ENCODE results near the gene SRRM4. TPM values are rescaled to one million over a fixed set of nuclear protein-coding genes. Genes with fewer than 3 reads are reported as not detected.

SRRM4 gene
- polyA plus RNA-seq, 3 donors: not detected

DNA sequence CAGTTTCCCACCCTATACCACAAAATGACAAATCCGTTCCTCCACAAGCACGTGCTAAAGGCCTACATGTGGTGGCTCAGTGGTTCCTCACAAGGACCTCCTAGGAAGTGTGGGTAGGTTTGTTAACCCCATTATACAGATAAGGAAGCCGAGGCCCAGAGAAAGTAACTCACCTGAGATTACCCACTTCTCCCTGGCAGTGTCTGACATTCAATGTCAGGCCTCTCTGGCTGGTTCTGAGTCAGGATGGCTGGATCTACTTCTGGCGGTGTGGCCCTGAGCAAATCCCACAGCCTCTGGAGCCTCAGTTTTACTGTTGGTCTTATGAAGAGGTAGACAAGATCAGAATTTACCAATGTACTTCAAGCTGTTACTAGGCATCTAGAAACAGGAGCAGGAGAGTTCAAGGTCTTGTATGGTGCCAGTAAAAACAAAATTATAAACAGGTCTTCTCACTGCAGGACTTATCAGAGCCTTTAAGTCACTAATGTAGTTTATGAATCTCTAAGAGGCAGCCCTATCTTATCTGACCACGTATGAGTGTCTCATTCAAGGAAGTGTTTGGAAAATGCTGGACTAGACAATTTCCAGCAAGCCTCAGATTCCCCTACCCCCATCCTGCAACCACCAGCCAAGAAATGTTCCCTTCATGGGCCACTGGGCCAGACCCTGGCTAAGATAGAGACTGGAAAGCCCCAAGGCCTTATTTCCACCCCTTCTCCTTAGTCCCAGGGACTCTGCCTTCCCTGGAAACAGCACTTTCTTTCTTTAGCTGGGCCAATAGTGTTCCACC is 201.6 kb downstream of the SRRM4 start:
- no peaks in the 10 kb centered on the region for H3K4me1 ChIP-seq (ENCODE audit: control insufficient read depth in 1 of 2, insufficient read depth in 2 of 2, low read length in 2 of 2)
- no peaks in the 10 kb centered on the region for H3K79me2 ChIP-seq (ENCODE audit: insufficient read depth, low read length)
- intact Hi-C loops (cut with micrococcal nuclease): no loop called here
- WGBS (ENCODE audit: insufficient coverage): 80% methylated on average over 1 of the region's 5 CpGs
- H3K27me3 ChIP-seq (ENCODE audit: control insufficient read depth in 2 of 2, insufficient read depth in 2 of 2, low read length in 2 of 2): peaks cover 0 to 13% of the 10 kb centered on the region in 2 donors
- no peaks in the 10 kb centered on the region for H3K36me3 Mint-ChIP-seq
- H3K9me3 ChIP-seq (replicated peaks in 1 of 2; ENCODE audit: control insufficient read depth in 1 of 2, insufficient read depth in 1 of 2, low read length in 2 of 2): no peaks in the 10 kb centered on the region
- no peak overlapping the region for H3K4me3 ChIP-seq (replicated peaks in 1 of 3; ENCODE audit: low read depth in 2 of 3, low read length in 3 of 3)
- H3K36me3 ChIP-seq (replicated peaks in 1 of 2; ENCODE audit: control insufficient read depth in 1 of 2, insufficient read depth in 2 of 2, low read length in 2 of 2): no peaks in the 10 kb centered on the region
- no peak overlapping the region for H3K27ac ChIP-seq (ENCODE audit: low read depth in 1 of 2, low read length in 2 of 2)
- no peak overlapping the region for H3K27ac Mint-ChIP-seq
- no peak overlapping the region for H3K4me2 ChIP-seq (replicated peaks; ENCODE audit: extremely low read depth, low read length, poor library complexity, severe bottlenecking)
- H3K4me1 Mint-ChIP-seq: no peaks in the 10 kb centered on the region
- TF ChIP-seq, protein P1, sequence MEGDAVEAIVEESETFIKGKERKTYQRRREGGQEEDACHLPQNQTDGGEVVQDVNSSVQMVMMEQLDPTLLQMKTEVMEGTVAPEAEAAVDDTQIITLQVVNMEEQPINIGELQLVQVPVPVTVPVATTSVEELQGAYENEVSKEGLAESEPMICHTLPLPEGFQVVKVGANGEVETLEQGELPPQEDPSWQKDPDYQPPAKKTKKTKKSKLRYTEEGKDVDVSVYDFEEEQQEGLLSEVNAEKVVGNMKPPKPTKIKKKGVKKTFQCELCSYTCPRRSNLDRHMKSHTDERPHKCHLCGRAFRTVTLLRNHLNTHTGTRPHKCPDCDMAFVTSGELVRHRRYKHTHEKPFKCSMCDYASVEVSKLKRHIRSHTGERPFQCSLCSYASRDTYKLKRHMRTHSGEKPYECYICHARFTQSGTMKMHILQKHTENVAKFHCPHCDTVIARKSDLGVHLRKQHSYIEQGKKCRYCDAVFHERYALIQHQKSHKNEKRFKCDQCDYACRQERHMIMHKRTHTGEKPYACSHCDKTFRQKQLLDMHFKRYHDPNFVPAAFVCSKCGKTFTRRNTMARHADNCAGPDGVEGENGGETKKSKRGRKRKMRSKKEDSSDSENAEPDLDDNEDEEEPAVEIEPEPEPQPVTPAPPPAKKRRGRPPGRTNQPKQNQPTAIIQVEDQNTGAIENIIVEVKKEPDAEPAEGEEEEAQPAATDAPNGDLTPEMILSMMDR (IDR thresholded peaks at IDR 0.05): no peak
- peaks cover 10 to 17% (median 14%) of the 10 kb centered on the region in 3 donors for H3K27me3 Mint-ChIP-seq (ENCODE audit: low read depth in 3 of 3)
- DNase-seq: no peak
- H2AFZ ChIP-seq (ENCODE audit: insufficient read depth, low read depth, low read length, poor library complexity, severe bottlenecking): no peak overlapping the region
- no peak overlapping the region for H3K9ac ChIP-seq (ENCODE audit: insufficient read depth, low read length, poor library complexity, severe bottlenecking)
- no peaks in the 10 kb centered on the region for H3K9me3 Mint-ChIP-seq
- no peak overlapping the region for H3K4me3 Mint-ChIP-seq
- no peaks in the 10 kb centered on the region for H4K20me1 ChIP-seq (ENCODE audit: insufficient read depth, low read length)

DNA sequence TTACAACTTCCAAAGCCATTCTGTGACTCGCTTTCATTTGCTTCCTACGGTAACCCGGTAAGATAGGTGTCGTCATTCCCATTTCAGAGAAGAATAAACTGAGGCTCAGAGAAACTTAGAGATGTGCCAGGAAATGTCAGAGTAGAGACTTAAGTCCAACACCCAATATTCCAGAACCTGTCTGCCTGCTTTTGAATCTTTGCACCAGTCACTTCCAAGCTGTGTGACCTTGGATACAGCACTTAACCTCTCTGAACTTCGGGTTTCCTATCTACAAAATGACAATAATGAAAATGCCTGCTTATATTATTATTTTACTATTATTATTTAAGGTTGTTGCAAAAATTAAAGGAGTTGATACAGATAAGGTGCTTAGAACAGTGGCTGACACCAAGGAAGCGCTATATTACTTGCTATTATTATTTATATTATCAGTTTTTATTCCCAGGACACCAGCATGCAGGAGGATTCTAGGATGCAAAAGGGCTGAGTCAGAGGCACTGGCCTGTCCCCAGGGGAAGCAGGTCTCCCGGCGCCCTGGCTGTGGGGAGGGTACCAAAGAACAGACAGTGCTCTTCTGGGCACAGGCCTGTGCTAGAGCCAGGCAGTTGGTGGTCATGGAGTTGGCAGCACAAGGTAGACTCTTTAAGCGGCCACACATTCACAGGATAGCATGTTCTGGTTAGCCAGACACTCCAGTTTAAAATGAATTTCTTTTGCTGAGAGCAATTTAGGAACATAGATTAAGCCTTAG is 202.8 kb downstream of the SRRM4 start:
- intact Hi-C loops (cut with micrococcal nuclease): no loop called here
- H3K4me1 Mint-ChIP-seq: no peaks in the 10 kb centered on the region
- no peak overlapping the region for H3K27ac ChIP-seq (ENCODE audit: low read depth in 1 of 2, low read length in 2 of 2)
- no peak overlapping the region for H3K9ac ChIP-seq (ENCODE audit: insufficient read depth, low read length, poor library complexity, severe bottlenecking)
- peaks cover 0 to 2% of the 10 kb centered on the region in 2 donors for H3K27me3 ChIP-seq (ENCODE audit: control insufficient read depth in 2 of 2, insufficient read depth in 2 of 2, low read length in 2 of 2)
- H3K79me2 ChIP-seq (ENCODE audit: insufficient read depth, low read length): no peaks in the 10 kb centered on the region
- no peaks in the 10 kb centered on the region for H3K9me3 ChIP-seq (replicated peaks in 1 of 2; ENCODE audit: control insufficient read depth in 1 of 2, insufficient read depth in 1 of 2, low read length in 2 of 2)
- H3K4me3 ChIP-seq (replicated peaks in 1 of 3; ENCODE audit: low read depth in 2 of 3, low read length in 3 of 3): no peak overlapping the region
- DNase-seq: no peak
- H3K4me3 Mint-ChIP-seq: no peak overlapping the region
- no peaks in the 10 kb centered on the region for H3K36me3 ChIP-seq (replicated peaks in 1 of 2; ENCODE audit: control insufficient read depth in 1 of 2, insufficient read depth in 2 of 2, low read length in 2 of 2)
- H3K9me3 Mint-ChIP-seq: no peaks in the 10 kb centered on the region
- H3K27ac Mint-ChIP-seq: no peak overlapping the region
- H3K27me3 Mint-ChIP-seq (ENCODE audit: low read depth in 3 of 3): peaks cover 3 to 6% (median 6%) of the 10 kb centered on the region in 3 donors
- WGBS (ENCODE audit: insufficient coverage): 91% methylated on average over 4 of the region's 9 CpGs
- TF ChIP-seq, protein P1 (IDR thresholded peaks at IDR 0.05): no peak
- H3K4me2 ChIP-seq (replicated peaks; ENCODE audit: extremely low read depth, low read length, poor library complexity, severe bottlenecking): no peak overlapping the region
- H3K4me1 ChIP-seq (ENCODE audit: control insufficient read depth in 1 of 2, insufficient read depth in 2 of 2, low read length in 2 of 2): no peaks in the 10 kb centered on the region
- no peak overlapping the region for H2AFZ ChIP-seq (ENCODE audit: insufficient read depth, low read depth, low read length, poor library complexity, severe bottlenecking)
- H3K36me3 Mint-ChIP-seq: no peaks in the 10 kb centered on the region
- H4K20me1 ChIP-seq (ENCODE audit: insufficient read depth, low read length): no peaks in the 10 kb centered on the region
